ENCODE measurements around the gene LIMCH1.

DNA sequence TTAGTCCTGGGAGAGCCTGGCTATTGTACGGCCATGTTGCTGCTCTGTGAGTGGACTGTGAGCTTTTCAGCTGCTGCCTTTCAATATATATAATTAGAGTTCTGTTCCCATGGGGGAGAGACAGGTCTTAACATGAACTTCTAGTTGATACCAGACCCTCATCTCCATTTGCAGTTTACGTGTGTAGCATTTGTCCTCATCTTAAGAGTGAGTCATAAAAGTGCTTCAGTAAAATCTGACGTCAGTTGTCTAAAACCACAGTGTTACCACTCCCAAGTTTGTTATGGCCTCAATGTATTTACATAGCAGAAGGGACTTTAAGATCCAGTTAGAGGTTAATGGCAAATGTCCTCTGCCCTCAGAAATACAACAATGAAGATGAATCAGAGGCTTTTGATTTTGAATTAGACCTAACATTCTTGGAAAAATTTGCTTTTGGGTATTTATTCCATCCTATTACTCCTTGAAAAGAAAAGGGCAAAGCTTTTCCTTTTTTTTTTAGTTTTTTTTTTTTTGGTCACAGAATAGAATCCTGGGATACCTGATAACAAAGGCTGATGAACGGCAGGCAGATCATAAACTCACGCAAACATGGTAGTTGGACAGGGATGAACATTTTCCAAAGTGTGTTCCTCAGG, 172.0 kb downstream of the LIMCH1 start:
- no peak for TF ChIP-seq POLR2AphosphoS5 (IDR thresholded peaks at IDR 0.05)
- TF ChIP-seq, protein P1, sequence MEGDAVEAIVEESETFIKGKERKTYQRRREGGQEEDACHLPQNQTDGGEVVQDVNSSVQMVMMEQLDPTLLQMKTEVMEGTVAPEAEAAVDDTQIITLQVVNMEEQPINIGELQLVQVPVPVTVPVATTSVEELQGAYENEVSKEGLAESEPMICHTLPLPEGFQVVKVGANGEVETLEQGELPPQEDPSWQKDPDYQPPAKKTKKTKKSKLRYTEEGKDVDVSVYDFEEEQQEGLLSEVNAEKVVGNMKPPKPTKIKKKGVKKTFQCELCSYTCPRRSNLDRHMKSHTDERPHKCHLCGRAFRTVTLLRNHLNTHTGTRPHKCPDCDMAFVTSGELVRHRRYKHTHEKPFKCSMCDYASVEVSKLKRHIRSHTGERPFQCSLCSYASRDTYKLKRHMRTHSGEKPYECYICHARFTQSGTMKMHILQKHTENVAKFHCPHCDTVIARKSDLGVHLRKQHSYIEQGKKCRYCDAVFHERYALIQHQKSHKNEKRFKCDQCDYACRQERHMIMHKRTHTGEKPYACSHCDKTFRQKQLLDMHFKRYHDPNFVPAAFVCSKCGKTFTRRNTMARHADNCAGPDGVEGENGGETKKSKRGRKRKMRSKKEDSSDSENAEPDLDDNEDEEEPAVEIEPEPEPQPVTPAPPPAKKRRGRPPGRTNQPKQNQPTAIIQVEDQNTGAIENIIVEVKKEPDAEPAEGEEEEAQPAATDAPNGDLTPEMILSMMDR (IDR thresholded peaks at IDR 0.05 in 8 of 11, conservative IDR thresholded peaks at IDR 0.05 in 3 of 11): no peak
